A673 (cell line): ENCODE measurements around the gene CMPK2.

Source experiments
- CTCF ChIP-seq: fragments of 300-800, 200-600 bp; sonication (generic); conservative IDR thresholded peaks from 2 replicates; pipeline ENCODE4 v1.5.1; 2017; ENCODE audit warnings: low read depth, mild to moderate bottlenecking, antibody characterized with exemption, low read length, moderate library complexity, mixed read lengths
- EZH2 ChIP-seq: fragments of 200-600 bp; sonication (generic); IDR thresholded peaks from 2 replicates; pipeline ENCODE4 v1.6.1; 2017; ENCODE audit warnings: borderline replicate concordance, low read depth, mild to moderate bottlenecking, mixed read lengths, antibody characterized with exemption, low read length; ENCODE audit not compliant: poor library complexity, severe bottlenecking

GRCh38 chr2:6818012-6818411 lies 47.7 kb downstream of the CMPK2 start:
- TF ChIP-seq CTCF, result no peak
- no peak for TF ChIP-seq EZH2
